DMS153 (cell line): ENCODE data around the gene HMGB3.
"Not testable (repeated sequence)": the region's sequence is repeated elsewhere in the genome, so short reads cannot be mapped to it uniquely, and the experiment has no call there.

Source experiments
- DNase-seq: peaks from one replicate; lab custom pipeline; 2025; lab: John Stamatoyannopoulos, UW

The HMGB3 gene

GRCh38 chrX:150977411-150978162 is 5.5 kb upstream of the HMGB3 start:
- DNase-seq = no peak

DNA sequence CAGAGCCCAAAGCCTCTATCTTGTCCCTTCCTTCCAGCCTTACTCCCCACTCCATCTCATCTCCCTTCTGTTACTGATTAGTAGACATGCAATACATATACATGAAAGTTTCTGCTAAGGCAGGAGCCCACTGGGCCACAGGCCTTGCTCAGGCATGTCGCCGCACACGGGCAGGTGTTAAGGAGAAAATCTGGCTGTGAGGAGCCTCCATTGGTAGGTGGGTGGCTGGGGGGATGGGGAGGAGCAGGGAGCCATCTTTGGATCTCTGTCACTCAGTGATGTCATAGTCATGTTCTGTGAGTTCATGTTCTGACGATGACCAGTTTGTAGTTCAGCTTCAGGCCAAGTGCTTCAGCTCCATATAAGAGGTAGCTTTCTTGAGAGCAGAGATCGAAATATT is 2.9 kb upstream of the HMGB3 start:
- no peak for DNase-seq

DNA sequence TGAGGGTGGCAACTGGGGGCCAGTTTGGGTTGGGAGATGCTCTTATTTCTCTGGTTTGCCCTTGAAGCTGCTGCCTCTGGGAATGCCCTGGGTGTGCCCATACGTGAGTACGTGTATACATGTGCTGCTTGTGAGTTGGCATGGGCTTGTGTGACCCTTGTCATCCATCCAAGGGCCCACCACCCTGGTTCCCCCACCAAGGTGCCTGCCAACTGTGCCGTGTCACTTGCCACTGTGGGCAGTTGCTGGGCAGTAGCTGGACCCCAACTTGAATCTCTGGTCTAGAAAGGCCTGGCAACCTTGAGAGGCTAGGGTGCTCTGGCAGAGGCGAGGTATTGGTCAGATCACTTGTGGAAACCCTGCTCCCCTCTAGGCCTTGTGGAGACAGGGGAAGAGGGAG is 2.4 kb upstream of the HMGB3 start:
- no peak for DNase-seq

DNA sequence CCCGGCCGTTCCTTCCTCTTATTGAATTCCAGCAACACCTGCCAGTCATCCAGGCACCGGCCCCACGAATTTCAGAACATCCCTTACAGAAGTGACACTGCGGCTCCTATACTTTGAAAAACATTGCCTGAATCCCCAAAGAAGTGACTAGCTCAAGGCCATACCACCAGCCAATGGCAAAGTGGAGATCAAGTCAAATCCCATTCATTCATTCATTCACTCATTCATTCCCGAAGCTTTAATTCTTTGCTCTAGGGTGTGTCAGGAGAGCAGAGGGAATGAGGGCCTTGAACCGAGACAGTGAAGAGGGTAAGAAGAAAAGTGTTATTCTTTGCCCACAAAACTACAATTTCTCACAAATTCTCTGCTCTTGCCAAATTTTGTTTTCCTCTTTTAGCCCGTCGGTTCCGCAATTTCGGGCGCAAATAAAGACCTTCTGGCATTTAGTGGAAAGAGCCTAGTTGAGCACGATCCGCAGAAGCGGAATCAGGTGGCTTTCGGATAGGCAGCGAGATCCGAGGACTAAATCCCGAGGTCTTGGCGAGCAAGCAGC is 824 bp upstream of the HMGB3 start:
- DNase-seq = no peak

- DNase-seq = no peak
These were observed 510 bp downstream of the HMGB3 start for GRCh38 chrX:150983521-150984168.

GRCh38 chrX:150984169-150984824 is 1.2 kb downstream of the HMGB3 start:
- DNase-seq = no peak

DNA sequence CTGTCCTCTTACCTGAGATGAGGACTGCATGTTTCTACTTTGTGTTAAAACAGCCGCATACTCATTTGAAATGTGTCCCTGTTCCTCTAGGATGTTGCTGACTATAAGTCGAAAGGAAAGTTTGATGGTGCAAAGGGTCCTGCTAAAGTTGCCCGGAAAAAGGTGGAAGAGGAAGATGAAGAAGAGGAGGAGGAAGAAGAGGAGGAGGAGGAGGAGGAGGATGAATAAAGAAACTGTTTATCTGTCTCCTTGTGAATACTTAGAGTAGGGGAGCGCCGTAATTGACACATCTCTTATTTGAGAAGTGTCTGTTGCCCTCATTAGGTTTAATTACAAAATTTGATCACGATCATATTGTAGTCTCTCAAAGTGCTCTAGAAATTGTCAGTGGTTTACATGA is 4.6 kb downstream of the HMGB3 start:
- not testable (repeated sequence) for DNase-seq

DNA sequence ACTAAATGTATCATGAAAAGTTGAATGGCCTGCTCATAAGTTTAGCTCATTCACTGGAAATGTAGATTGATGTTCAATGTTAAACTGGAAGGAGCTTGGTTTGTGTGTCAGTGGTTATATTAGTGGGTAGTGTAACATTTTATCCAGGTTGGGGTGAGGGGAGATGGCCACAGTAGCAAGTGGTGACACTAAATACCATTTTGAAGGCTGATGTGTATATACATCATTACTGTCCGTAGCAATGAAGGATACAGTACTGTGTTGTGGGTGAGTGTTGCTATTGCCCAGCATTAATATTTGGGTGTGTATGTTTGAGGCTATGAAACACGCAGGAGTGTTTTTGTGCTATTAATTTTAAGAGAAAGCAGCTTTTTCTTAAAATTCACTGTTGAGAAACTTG is 6.3 kb downstream of the HMGB3 start:
- no peak for DNase-seq

DNA sequence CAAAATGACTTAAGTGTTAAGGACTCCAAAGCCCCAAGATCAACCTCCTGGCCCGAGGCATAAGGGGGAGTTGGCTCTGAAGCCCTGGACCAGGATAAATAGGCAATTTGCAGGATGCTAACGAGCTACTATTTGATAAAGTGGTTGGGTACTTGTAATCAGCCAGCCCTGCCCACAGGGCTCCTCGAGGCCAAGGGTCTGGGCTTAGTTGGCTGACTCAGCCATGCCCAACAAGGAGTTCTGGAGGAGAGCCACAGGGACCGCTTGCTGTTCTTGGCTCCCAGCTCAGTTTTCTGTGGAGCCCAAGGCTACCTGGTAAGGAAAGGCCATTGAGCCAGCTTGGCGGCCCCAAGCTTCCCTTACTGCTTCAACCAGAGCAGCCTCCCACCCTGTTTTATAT is 7.8 kb downstream of the HMGB3 start:
- no peak for DNase-seq

GRCh38 chrX:151000861-151001331 is 17.8 kb downstream of the HMGB3 start:
- DNase-seq = no peak

DNA sequence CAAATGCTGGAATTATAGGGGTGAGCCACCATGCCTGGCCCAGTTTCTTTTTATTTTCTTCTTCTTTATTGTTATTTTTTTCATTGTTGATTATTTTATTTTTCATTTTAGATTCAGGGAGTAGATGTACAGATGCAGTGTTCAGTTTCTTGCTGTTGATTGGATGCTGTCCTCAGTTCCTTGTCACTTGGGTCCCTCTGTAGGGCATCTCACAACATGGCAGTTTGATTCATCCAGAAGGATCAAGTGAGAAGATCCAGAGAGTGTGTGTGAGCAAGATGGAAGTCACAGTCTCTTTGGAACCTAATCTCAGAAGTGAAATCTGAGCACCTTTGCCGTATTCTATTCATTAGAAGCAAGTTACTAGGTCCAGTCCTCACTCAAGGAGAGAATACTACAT is 20.9 kb downstream of the HMGB3 start:
- no peak for DNase-seq

- DNase-seq = no peak
These were observed 23.4 kb downstream of the HMGB3 start for GRCh38 chrX:151006410-151007109.

DNA sequence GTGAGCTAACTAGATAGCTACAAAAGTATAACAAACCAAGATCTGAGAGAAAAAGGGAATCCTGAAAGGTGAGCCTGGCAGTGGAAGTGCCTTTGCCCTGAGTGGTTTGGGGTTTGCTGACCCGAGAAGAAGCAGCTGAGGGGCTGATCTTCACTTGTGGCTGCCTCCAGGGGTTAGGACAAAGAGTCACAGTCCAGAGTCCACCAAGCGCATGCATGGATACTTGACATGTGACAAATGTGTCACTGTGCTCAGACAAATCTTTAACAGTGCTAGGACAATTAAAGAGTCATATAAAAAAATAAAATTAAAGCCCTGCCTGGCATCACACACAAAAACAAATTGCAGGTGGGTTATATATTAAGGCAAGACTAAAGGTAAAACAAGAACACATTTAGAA is 26.4 kb downstream of the HMGB3 start:
- DNase-seq = no peak

- no peak for DNase-seq
These were observed 30.1 kb downstream of the HMGB3 start for GRCh38 chrX:151013164-151013743.

DNA sequence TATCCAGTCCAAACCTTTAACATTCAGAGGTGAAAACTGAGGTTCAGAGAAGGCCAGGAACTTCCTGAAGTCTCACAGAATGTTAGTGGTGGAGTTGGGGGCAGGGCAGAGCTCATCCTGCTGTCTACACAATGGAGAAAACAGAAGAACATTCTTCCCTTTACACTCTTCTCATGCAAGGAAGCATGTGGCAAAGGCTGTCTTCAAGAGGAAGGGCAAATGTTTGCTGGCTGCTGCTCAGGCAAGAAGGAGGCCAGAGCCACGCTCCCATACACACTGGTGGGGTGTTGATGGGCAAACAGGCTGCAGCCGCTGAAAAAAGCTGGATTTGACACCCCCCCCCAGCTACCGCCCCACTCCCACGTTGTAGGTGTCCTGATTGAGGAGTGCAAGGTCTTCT is 32.5 kb downstream of the HMGB3 start:
- DNase-seq = no peak

DNA sequence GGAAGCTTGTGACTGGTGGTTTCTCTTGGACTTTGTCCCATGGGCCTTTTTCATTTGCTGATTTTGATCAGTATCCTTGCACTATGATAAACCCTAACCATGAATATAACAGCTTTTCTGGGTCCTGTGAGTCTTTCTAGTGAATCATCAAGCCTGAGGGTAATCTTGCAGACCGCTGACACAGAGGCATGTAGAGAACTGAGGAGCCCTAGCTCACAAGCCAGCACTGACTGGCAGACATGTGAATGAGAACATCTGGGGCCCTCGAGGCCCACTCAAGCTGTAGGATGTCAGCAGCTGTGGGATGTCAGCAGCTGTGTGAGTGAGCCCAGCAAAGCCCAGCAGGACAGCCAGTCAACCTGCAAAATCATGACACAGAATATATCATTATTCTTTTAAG is 36.7 kb downstream of the HMGB3 start:
- no peak for DNase-seq

DNA sequence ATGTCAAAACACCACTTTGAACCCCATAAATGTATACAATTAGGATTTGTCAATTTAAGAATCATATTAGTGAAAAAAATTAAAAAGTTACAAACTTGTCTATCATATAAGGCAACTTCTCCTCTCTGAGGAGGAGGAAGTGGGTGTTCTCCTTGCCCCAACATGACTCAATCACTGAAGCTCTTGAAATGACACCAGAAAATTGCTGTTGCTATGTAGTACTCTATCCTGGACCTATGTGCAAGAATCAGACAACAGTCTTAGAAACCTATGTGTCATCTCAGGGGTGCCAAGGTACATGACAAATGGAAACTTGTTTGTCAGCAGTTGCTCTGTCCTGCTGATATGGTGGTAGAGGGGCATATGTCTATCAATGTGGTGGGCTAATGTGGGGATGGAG is 47.7 kb downstream of the HMGB3 start:
- DNase-seq = no peak

DNA sequence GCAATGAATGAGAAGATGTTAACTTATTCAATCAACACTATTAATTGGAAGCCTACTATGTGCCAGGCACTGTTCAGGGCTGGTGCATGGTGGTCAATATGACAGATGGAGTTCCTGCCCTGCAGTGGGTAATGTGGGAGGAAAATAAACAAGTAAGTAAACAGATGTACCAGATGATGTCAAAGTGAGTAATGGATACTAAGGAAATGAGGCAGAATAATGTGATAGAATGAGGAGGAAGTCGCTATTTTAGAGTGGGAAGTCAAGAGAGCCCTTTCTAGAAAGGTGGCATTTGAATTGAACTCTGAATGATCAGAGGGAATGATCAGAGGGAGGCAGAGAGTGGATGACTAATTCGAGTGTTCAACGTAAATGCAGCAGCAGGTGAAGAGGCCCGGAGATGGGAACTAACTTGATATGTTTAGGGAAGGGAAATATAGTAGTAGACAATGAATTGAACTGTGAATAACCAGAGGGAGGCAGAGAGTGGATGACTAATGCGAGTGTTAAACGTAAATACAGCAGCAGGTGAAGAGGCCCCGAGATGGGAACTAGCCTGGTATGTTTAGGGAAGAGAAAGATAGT is 48.3 kb downstream of the HMGB3 start:
- peak; percentile 50 for DNase-seq

DNA sequence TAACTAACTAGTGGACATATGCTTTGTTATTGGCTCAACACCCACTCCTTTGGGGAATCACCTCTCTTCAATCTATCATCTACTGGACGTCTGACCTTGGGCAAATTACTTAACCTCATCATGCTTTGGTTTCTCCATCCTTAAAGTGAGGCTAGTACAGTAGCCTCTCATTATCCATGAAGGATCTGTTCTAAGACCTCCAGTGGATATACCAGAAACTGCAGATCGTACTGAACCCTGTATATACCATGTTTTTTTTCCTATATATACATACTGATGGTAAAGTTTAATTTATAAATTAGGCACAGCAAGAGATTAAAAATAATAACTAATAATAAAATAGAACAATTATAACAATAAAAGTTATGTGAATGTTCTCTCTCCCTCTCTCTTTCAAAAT is 56.2 kb downstream of the HMGB3 start:
- DNase-seq = no peak
